Left ventricle myocardium inferior (tissue), 1 donor: ENCODE results near the gene CDT1. TPM values are rescaled to one million over a fixed set of nuclear protein-coding genes. Genes with fewer than 3 reads are reported as not detected.
A peak's percentile ranks its signal among the peaks of the same experiment; 100 is the strongest.

Experiments
- DNase-seq: peaks from one replicate; pipeline ENCODE4 v3.0.0-alpha.2; 2020
- H3K27ac ChIP-seq: fragments of 200-600 bp; replicated peaks from 2 replicates; pipeline ENCODE4 v1.8.0; 2021
- H3K27me3 ChIP-seq: fragments of 200-600 bp; 2 replicates; pipeline ENCODE4 v1.8.0; 2021; ENCODE audit warnings: low read depth
- H3K36me3 ChIP-seq: fragments of 200-600 bp; 2 replicates; pipeline ENCODE4 v1.8.0; 2021
- H3K4me1 ChIP-seq: fragments of 200-600 bp; 2 replicates; pipeline ENCODE4 v1.8.0; 2021
- H3K4me3 ChIP-seq: fragments of 200-600 bp; 2 replicates; pipeline ENCODE4 v1.8.0; 2021; ENCODE audit warnings: mild to moderate bottlenecking, moderate library complexity
- H3K9me3 ChIP-seq: fragments of 200-600 bp; replicated peaks from 2 replicates; pipeline ENCODE4 v1.8.0; 2021
- intact Hi-C: fragments of 100-400 bp; cut with micrococcal nuclease; formaldehyde crosslinking; loops from one replicate; pipeline ENCODE4 v1.11.0; 2022
- total RNA-seq: library from RNA; stranded (reverse); fragmentation: NEBNext Ultra II Directional; extraction: Animal tissue kit (Norgen Biotek cat#: 25700); gene quantifications from one replicate; pipeline ENCODE4 v1.2.1, GENCODE V29; 2021
- TF ChIP-seq, protein P1 (sequence below): fragments of 200-600 bp; IDR thresholded peaks from 2 replicates; pipeline ENCODE4 v1.8.0; 2021; ENCODE audit warnings: antibody characterized with exemption, mild to moderate bottlenecking, borderline replicate concordance
- donor health status: DM: no; HTN: yes; CAD: no; lungs with severe emphysema.

CDT1 gene
- total RNA-seq, 1 donor from 2014 or later: 0.63 TPM

DNA sequence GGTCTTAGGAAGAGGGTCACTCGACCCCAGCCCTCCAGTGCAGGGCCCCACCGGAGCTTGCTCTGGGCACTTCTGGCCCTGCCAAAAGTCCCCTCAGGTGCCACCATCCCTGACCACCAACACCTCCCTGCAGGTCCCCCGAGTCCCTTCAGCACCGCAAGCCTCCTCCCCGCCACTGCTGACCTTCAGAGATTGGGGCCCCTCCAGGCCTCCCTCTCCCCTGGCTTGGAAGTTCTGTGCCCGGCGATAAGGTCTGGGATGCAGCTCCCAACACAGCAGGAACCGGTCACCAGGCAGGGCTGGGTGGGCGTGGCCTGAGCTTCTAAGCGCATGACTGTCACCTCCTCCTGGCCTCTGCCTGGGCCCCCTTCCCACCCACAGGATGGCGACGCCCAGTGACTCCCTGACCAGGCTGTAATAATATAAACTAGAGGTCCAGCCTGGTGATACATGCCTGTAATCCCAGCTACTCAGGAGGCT is 29.7 kb upstream of the CDT1 start:
- Histone ChIP-seq H3K9me3 (no peaks in the 10 kb centered on the region), H3K4me1 (peaks cover 65% of the 10 kb centered on the region), H3K36me3 (no peaks in the 10 kb centered on the region), H3K4me3 (no peak overlapping the region), H3K27ac (peak overlapping the region; percentile 43), H3K27me3 (no peaks in the 10 kb centered on the region)
- intact Hi-C loops: no loop called here
- peak; percentile 75 for DNase-seq
- TF ChIP-seq, protein P1, sequence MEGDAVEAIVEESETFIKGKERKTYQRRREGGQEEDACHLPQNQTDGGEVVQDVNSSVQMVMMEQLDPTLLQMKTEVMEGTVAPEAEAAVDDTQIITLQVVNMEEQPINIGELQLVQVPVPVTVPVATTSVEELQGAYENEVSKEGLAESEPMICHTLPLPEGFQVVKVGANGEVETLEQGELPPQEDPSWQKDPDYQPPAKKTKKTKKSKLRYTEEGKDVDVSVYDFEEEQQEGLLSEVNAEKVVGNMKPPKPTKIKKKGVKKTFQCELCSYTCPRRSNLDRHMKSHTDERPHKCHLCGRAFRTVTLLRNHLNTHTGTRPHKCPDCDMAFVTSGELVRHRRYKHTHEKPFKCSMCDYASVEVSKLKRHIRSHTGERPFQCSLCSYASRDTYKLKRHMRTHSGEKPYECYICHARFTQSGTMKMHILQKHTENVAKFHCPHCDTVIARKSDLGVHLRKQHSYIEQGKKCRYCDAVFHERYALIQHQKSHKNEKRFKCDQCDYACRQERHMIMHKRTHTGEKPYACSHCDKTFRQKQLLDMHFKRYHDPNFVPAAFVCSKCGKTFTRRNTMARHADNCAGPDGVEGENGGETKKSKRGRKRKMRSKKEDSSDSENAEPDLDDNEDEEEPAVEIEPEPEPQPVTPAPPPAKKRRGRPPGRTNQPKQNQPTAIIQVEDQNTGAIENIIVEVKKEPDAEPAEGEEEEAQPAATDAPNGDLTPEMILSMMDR: no peak

DNA sequence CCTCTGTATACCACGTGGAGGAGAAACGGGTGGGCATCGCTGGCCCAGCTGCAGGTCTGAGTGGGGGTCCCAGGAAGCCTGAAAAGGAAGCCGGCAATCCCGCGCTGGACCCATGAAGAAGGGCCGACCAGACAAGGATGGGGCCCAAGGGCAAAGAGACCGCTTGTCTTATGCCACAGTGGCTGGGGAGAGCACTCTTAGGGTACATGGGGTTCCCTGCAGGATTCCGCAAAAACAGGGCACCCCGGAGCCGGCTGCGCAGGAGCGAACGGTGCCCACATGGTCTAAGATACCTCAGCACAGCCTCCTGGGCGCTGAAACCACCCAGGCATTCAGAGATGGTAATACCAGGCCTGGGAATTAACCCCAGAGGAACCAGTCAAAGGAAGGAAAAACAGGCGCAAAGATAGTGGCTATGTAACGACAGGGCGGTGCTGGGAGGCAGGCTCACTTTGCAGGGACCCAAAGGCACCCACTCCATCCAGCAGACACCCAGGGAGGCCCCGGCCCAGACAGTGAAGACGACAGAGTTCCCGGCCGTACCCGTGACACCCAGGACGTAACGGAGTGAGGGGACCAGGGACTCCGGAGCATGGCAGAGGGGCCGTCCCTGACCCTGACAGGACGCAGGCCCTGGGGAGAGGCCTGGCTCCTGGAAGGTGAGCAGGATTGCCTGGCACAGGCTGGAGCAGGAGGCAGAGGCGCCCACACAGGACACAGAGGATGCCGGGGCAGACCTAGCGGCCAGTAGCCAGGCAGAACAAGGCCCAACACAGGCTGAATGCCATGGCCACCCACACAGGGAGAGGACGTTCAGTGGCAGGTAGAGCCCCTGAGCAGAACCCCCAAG is 28.8 kb upstream of the CDT1 start:
- TF ChIP-seq, protein P1: no peak
- no peak for DNase-seq
- Histone ChIP-seq H3K9me3 (no peaks in the 10 kb centered on the region), H3K27me3 (peaks cover 7% of the 10 kb centered on the region), H3K36me3 (no peaks in the 10 kb centered on the region), H3K27ac (peak overlapping the region; percentile 36), H3K4me1 (peaks cover 65% of the 10 kb centered on the region), H3K4me3 (no peak overlapping the region)
- intact Hi-C loops: no loop called here

DNA sequence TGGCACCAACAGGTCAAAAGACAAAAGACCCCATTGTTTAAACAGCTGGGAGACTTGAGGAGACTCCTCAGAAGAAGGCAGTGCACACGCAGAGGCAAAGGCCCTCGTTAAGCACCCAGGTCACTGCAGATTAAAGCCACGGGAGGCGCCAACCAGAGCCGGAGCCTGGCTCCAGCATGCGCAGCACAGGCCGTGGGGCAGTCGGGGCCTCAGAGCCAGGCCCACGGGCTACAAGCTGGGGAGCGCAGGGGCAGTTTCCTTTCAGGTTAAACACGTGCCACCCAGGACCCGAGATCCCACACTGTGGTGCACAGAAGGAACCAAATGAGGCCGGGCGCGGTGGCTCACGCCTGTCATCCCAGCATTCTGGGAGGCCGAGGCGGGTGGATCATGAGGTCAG is 27.8 kb upstream of the CDT1 start:
- Histone ChIP-seq H3K27me3 (peaks cover 10% of the 10 kb centered on the region), H3K27ac (no peak overlapping the region), H3K4me1 (peaks cover 65% of the 10 kb centered on the region), H3K36me3 (no peaks in the 10 kb centered on the region), H3K4me3 (no peak overlapping the region), H3K9me3 (no peaks in the 10 kb centered on the region)
- no peak for DNase-seq
- intact Hi-C loops: no loop called here
- TF ChIP-seq, protein P1: no peak

DNA sequence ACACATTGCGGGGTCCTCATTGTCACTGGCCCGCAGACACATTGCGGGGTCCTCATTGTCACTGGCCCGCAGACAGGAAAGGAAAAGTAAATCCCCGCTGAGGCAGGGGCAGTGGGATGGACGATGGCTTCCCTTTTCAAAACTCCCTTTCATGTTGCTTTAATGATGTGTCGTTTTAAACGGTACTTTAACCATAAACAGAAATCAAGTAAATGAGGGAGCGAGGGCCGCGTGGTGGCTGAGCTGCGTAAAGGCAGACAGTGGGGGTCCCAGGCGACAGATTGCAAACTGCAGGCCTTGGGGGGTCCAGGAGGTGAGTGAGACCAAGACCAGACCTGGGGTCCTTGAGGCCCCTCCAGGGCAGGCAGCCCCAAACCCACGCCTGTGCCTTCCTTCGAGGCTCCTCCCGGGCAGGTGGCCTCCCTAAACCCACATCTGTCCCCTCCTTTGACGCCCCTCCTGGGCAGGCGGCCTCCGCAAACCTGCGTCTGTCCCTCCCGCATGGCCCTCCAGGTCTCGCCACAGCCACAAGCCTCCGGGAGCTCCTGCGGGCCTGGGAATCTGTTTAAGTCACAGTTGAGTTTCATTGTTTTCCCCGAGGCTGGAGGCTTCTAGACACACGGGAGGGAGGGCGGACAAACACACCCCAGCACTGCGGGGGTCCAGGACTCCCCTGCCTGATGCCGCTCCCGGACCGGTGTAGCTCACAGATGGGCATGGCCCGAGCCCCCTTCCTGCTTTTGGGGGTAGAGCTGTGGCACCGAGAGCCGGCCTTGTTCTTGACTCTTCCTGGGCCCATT is 25.9 kb upstream of the CDT1 start:
- H3K27ac ChIP-seq: no peak overlapping the region

DNA sequence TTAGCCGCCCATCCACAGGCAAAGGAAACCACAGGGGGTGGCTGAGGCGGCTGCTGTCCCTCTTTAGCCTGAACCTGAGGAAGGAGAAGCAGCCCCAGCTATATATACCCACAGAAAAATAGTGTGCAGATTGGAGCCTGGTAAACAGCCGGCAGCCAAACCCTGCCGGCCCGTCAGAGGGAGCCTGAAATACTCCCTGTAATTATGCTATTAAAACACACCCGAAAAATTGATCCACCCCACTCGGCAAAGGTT is 25.4 kb upstream of the CDT1 start:
- H3K27ac ChIP-seq: no peak overlapping the region
- H3K36me3 ChIP-seq: no peaks in the 10 kb centered on the region
- DNase-seq: no peak
- TF ChIP-seq, protein P1: no peak
- intact Hi-C loops: no loop called here
- H3K4me1 ChIP-seq: peaks cover 68% of the 10 kb centered on the region
- H3K4me3 ChIP-seq: no peak overlapping the region
- H3K9me3 ChIP-seq: no peaks in the 10 kb centered on the region
- peaks cover 10% of the 10 kb centered on the region for H3K27me3 ChIP-seq

More for the DNA sequence above, 25.9 kb upstream of the CDT1 start:
- TF ChIP-seq, protein P1: no peak
- no peaks in the 10 kb centered on the region for H3K9me3 ChIP-seq
- intact Hi-C loops: no loop called here
- DNase-seq: no peak
- H3K36me3 ChIP-seq: no peaks in the 10 kb centered on the region
- peaks cover 68% of the 10 kb centered on the region for H3K4me1 ChIP-seq
- peaks cover 10% of the 10 kb centered on the region for H3K27me3 ChIP-seq
- H3K4me3 ChIP-seq: no peak overlapping the region
